Measurements from ENCODE around the gene RYR3. TPM values are rescaled to one million over a fixed set of nuclear protein-coding genes. Genes with fewer than 3 reads are reported as not detected.
"Not testable (repeated sequence)": the region's sequence is repeated elsewhere in the genome, so short reads cannot be mapped to it uniquely, and the experiment has no call there.

RYR3 gene
- total RNA-seq, 1 donor from 2014 or later, result 2.2 TPM

- no peak overlapping the region for H3K27ac Mint-ChIP-seq
- H3K9me3 Mint-ChIP-seq, result no peaks in the 10 kb centered on the region
- no peak for DNase-seq (ENCODE audit: extremely low spot score, unreplicated experiment)
- H3K36me3 Mint-ChIP-seq, result no peaks in the 10 kb centered on the region
- TF ChIP-seq CTCF (conservative IDR thresholded peaks at IDR 0.05), result no peak
- H3K4me3 Mint-ChIP-seq, result no peak overlapping the region
- H3K27me3 Mint-ChIP-seq, result no peaks in the 10 kb centered on the region
- no peaks in the 10 kb centered on the region for H3K4me1 Mint-ChIP-seq (ENCODE audit: unreplicated experiment)
Measured at GRCh38 chr15:33810073-33810595, 499.4 kb downstream of the RYR3 start.

GRCh38 chr15:33810806-33811205, 500.0 kb downstream of the RYR3 start:
- H3K36me3 Mint-ChIP-seq, result no peaks in the 10 kb centered on the region
- DNase-seq (ENCODE audit: extremely low spot score, unreplicated experiment), result no peak
- H3K4me1 Mint-ChIP-seq (ENCODE audit: unreplicated experiment), result no peaks in the 10 kb centered on the region
- no peaks in the 10 kb centered on the region for H3K9me3 Mint-ChIP-seq
- H3K4me3 Mint-ChIP-seq, result no peak overlapping the region
- H3K27me3 Mint-ChIP-seq, result no peaks in the 10 kb centered on the region
- H3K27ac Mint-ChIP-seq, result no peak overlapping the region
- no peak for TF ChIP-seq CTCF (conservative IDR thresholded peaks at IDR 0.05)

GRCh38 chr15:33813891-33814290, 503.1 kb downstream of the RYR3 start:
- Mint-ChIP-seq H3K36me3 (no peaks in the 10 kb centered on the region), H3K27ac (no peak overlapping the region), H3K4me3 (no peak overlapping the region), H3K4me1 (ENCODE audit: unreplicated experiment) (no peaks in the 10 kb centered on the region), H3K9me3 (no peaks in the 10 kb centered on the region), H3K27me3 (no peaks in the 10 kb centered on the region)
- no peak for TF ChIP-seq CTCF (conservative IDR thresholded peaks at IDR 0.05)
- DNase-seq (ENCODE audit: extremely low spot score, unreplicated experiment), result no peak

GRCh38 chr15:33819499-33819898, 508.7 kb downstream of the RYR3 start:
- H3K4me1 Mint-ChIP-seq (ENCODE audit: unreplicated experiment); H3K4me3 Mint-ChIP-seq; H3K36me3 Mint-ChIP-seq; H3K27me3 Mint-ChIP-seq; H3K9me3 Mint-ChIP-seq; H3K27ac Mint-ChIP-seq; DNase-seq (ENCODE audit: extremely low spot score, unreplicated experiment): not testable (repeated sequence)

GRCh38 chr15:33822479-33822878, 511.7 kb downstream of the RYR3 start:
- no peak overlapping the region for H3K4me3 Mint-ChIP-seq
- no peaks in the 10 kb centered on the region for H3K9me3 Mint-ChIP-seq
- H3K4me1 Mint-ChIP-seq (ENCODE audit: unreplicated experiment), result no peaks in the 10 kb centered on the region
- H3K36me3 Mint-ChIP-seq, result no peaks in the 10 kb centered on the region
- no peaks in the 10 kb centered on the region for H3K27me3 Mint-ChIP-seq
- no peak overlapping the region for H3K27ac Mint-ChIP-seq
- no peak for DNase-seq (ENCODE audit: extremely low spot score, unreplicated experiment)
- no peak for TF ChIP-seq CTCF (conservative IDR thresholded peaks at IDR 0.05)

- no peaks in the 10 kb centered on the region for H3K27me3 Mint-ChIP-seq
- no peaks in the 10 kb centered on the region for H3K36me3 Mint-ChIP-seq
- H3K4me3 Mint-ChIP-seq, result no peak overlapping the region
- no peak overlapping the region for H3K27ac Mint-ChIP-seq
- TF ChIP-seq CTCF (conservative IDR thresholded peaks at IDR 0.05), result no peak
- no peak for DNase-seq (ENCODE audit: extremely low spot score, unreplicated experiment)
- H3K4me1 Mint-ChIP-seq (ENCODE audit: unreplicated experiment), result no peaks in the 10 kb centered on the region
- no peaks in the 10 kb centered on the region for H3K9me3 Mint-ChIP-seq
Measured at GRCh38 chr15:33823119-33823518, 512.4 kb downstream of the RYR3 start.

Measured in type B pancreatic cell (in vitro differentiated cells).